Activated gamma-delta T cell (primary cell): ENCODE data around the gene IRAG1.

Experiments
- DNase-seq: peaks from one replicate; lab custom pipeline; 2025; lab: John Stamatoyannopoulos, UW

Gene IRAG1

GRCh38 chr11:10648871-10649270 lies 44.7 kb downstream of the IRAG1 start:
- no peak for DNase-seq

DNA sequence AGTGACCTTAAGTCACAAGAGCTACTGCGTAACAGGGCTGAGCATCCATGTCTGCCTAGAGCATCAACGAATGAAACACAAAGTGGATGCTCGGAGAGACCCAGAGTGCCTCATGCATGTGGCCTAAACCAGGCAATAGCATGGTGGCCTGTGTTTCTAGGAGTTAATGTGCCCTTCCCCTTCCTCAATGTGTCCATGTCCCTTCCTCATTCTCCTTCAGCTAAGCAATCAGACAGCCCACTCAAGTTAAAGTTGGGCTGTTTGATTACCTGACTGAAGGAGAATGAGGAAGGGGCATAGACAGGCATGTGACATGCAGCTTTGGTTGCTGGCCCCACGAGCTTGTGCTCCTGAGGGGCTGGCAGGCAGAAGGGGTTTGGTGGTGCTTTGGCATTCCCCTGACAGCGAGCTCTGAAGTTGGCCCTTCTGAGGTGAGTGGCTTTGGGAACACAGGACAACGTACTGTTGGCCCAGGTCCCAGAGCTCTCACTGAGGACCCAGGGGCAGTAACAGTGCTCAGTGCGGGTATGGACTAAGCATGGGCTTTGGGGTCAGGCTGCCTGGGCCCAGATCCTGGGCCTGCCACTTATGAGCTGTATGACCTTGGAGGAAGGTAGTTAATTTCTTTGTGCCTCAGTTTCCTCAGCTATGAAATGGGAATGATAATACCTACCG lies 46.7 kb downstream of the IRAG1 start:
- no peak for DNase-seq

DNA sequence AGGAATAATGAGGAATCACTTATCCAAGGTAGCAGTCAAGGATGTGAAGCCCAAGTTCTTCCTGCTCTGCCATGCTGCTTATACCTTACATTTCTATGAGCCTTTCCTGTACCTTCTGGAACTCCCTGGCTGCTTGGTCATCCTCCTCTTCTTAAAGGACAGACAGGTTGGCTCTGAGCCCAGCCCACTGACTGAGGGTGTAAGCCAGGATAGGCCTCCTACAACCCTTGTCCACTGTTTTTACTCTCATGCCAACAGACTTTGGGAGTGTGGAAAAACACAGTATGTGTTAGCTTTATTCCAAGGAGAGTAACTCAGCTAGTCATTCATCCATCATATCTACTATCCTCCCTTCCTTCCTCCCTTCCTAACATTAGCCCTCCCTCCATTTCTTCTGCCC lies 47.5 kb downstream of the IRAG1 start:
- DNase-seq: no peak

- no peak for DNase-seq
These were observed 48.3 kb downstream of the IRAG1 start for GRCh38 chr11:10645212-10645795.
